HEK293 (cell line): ENCODE measurements around the gene PPM1K.
A peak's percentile ranks its signal among the peaks of the same experiment; 100 is the strongest.

Experiments used
- CTCF ChIA-PET: fragments of 350-600 bp; formaldehyde crosslinking; extraction: SDS; loops from one replicate; lab custom pipeline; 2021; ENCODE audit warnings: antibody characterized with exemption; lab: Yijun Ruan, JAX
- POLR2A ChIA-PET: fragments of 300-600 bp; formaldehyde crosslinking; extraction: SDS; loops from one replicate; lab custom pipeline; 2020; ENCODE audit warnings: antibody characterized with exemption, inconsistent platforms; lab: Yijun Ruan, JAX
- H3K27ac ChIP-seq: fragments of 200-500 bp; sonication (Bioruptor generic); 2 replicates; pipeline ENCODE4 v1.5.1; 2014; ENCODE audit warnings: low read depth, low read length, control low read depth, inconsistent platforms; ENCODE audit errors: extremely low read depth
- H3K36me3 ChIP-seq, 2 experiments: fragments of 200-500 bp in 1 of 2; sonication (Bioruptor generic) in 1 of 2; 1 replicate in 1 of 2; 2 replicates in 1 of 2; pipeline ENCODE4 v1.5.1; 2014 to 2017; ENCODE audit warnings: inconsistent platforms in 2 of 2, low read length in 2 of 2; ENCODE audit not compliant: control insufficient read depth in 2 of 2, insufficient read depth in 1 of 2
- H3K4me1 ChIP-seq: fragments of 200-500 bp; sonication (Bioruptor generic); 2 replicates; pipeline ENCODE4 v1.5.1; 2014; ENCODE audit warnings: mild to moderate bottlenecking, low read length, inconsistent platforms; ENCODE audit not compliant: control insufficient read depth, insufficient read depth
- H3K4me3 ChIP-seq: 2 replicates; pipeline ENCODE4 v1.5.1; 2011; ENCODE audit warnings: low read depth, mild to moderate bottlenecking, control low read depth, low read length, moderate library complexity
- H3K9me3 ChIP-seq: fragments of 200-500 bp; sonication (Bioruptor generic); 2 replicates; pipeline ENCODE4 v1.5.1; 2014; ENCODE audit warnings: low read depth, low read length, inconsistent platforms; ENCODE audit not compliant: control insufficient read depth, insufficient read depth
- HOXA7 ChIP-seq: sonication (generic); formaldehyde crosslinking; IDR thresholded peaks from 2 replicates; pipeline ENCODE4 v1.8.1; 2022; ENCODE audit warnings: missing genetic modification reagents, borderline replicate concordance
- PRDM1 ChIP-seq: fragments of 450-650 bp; formaldehyde crosslinking; IDR thresholded peaks from 2 replicates; pipeline ENCODE4; 2016; ENCODE audit warnings: missing biosample characterization, missing genetic modification characterization
- ZNF558 ChIP-seq: fragments of 450-650 bp; formaldehyde crosslinking; IDR thresholded peaks from 2 replicates; pipeline ENCODE4 v1.5.1; 2016; ENCODE audit warnings: missing biosample characterization, missing genetic modification characterization
- ZNF596 ChIP-seq: fragments of 450-650 bp; IDR thresholded peaks from 2 replicates; pipeline ENCODE4 v1.5.0; 2018; ENCODE audit warnings: missing biosample characterization, mild to moderate bottlenecking, missing genetic modification characterization, moderate library complexity
- ZNF654 ChIP-seq: fragments of 450-650 bp; formaldehyde crosslinking; IDR thresholded peaks from 2 replicates; pipeline ENCODE4 v1.5.1; 2016; ENCODE audit warnings: low read depth, missing biosample characterization, missing genetic modification characterization
- ZNF660 ChIP-seq: fragments of 450-650 bp; IDR thresholded peaks from 2 replicates; pipeline ENCODE4 v1.5.1; 2018; ENCODE audit warnings: missing biosample characterization, mild to moderate bottlenecking, missing genetic modification characterization
- TF ChIP-seq, protein P1 (sequence below): IDR thresholded peaks from 2 replicates; pipeline ENCODE4 v1.6.1; 2011; ENCODE audit warnings: mild to moderate bottlenecking, low read depth, low read length, borderline replicate concordance
- TF ChIP-seq, protein P2 (sequence below): fragments of 450-650 bp; formaldehyde crosslinking; IDR thresholded peaks from 2 replicates; pipeline ENCODE4 v1.5.1; 2016; ENCODE audit warnings: missing biosample characterization, missing genetic modification characterization

PPM1K gene

DNA sequence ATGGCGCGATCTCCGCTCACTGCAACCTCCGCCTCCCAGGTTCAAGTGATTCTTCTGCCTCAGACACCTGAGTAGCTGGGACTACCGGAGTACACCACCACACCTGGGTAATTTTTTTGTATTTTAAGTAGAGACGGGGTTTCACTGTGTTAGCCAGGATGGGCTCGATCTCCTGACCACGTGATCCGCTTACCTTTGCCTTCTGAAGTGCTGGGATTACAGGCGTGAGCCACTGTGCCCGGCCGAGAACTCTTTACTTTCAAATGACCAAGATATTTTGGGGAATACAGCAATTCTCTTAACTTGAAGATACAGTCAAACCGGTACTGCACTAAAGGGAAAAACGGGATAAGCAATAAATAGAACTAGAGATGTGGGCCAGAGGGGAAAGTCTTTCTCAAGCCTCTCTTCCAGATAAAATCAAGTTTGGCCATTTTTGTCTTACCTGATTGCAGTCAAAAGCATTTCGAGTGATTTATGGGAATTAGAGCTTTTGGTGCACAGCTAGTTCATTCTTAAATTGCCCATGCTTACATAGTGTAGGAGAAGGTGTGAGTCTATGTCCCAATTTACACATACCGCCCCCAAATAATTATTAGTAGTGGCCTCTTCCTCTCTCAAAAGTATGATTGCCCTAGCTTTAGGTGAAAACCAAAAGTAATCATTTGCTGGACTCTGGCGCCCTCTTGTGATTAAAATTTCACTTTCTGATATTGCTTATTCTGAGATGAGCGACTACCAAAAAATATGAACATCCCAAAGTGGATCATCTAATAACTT lies 72.7 kb downstream of the PPM1K start:
- Histone ChIP-seq H3K36me3 (no peaks in the 10 kb centered on the region), H3K4me3 (no peak overlapping the region), H3K9me3 (no peaks in the 10 kb centered on the region), H3K27ac (no peak overlapping the region), H3K4me1 (no peaks in the 10 kb centered on the region)
- ChIA-PET POLR2A (no interaction called here), CTCF (interaction anchor here (0.5 to 4.3 kb wide), 45 partner anchors 10 to 1989 kb away, joined by 3 to 45 read pairs (median 4); partner anchors contain the start of gene HERC5)
- TF ChIP-seq HOXA7 (CRISPR knock-in tag) (no peak), ZNF558 (tag by site-specific recombination) (no peak), PRDM1 (tag by site-specific recombination) (peak; percentile 47; the same call in 1 of the 2 replicates), ZNF654 (tag by site-specific recombination) (peak; percentile 84), ZNF660 (tag by site-specific recombination) (0 out of 2 replicates have a peak, but pooled peaks have one; percentile 59)
- TF ChIP-seq, protein P1, sequence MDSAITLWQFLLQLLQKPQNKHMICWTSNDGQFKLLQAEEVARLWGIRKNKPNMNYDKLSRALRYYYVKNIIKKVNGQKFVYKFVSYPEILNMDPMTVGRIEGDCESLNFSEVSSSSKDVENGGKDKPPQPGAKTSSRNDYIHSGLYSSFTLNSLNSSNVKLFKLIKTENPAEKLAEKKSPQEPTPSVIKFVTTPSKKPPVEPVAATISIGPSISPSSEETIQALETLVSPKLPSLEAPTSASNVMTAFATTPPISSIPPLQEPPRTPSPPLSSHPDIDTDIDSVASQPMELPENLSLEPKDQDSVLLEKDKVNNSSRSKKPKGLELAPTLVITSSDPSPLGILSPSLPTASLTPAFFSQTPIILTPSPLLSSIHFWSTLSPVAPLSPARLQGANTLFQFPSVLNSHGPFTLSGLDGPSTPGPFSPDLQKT, result no peak
- TF ChIP-seq, protein P2, sequence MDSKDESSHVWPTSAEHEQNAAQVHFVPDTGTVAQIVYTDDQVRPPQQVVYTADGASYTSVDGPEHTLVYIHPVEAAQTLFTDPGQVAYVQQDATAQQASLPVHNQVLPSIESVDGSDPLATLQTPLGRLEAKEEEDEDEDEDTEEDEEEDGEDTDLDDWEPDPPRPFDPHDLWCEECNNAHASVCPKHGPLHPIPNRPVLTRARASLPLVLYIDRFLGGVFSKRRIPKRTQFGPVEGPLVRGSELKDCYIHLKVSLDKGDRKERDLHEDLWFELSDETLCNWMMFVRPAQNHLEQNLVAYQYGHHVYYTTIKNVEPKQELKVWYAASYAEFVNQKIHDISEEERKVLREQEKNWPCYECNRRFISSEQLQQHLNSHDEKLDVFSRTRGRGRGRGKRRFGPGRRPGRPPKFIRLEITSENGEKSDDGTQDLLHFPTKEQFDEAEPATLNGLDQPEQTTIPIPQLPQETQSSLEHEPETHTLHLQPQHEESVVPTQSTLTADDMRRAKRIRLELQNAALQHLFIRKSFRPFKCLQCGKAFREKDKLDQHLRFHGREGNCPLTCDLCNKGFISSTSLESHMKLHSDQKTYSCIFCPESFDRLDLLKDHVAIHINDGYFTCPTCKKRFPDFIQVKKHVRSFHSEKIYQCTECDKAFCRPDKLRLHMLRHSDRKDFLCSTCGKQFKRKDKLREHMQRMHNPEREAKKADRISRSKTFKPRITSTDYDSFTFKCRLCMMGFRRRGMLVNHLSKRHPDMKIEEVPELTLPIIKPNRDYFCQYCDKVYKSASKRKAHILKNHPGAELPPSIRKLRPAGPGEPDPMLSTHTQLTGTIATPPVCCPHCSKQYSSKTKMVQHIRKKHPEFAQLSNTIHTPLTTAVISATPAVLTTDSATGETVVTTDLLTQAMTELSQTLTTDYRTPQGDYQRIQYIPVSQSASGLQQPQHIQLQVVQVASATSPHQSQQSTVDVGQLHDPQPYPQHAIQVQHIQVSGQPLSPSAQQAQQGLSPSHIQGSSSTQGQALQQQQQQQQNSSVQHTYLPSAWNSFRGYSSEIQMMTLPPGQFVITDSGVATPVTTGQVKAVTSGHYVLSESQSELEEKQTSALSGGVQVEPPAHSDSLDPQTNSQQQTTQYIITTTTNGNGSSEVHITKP, result peak; percentile 80

DNA sequence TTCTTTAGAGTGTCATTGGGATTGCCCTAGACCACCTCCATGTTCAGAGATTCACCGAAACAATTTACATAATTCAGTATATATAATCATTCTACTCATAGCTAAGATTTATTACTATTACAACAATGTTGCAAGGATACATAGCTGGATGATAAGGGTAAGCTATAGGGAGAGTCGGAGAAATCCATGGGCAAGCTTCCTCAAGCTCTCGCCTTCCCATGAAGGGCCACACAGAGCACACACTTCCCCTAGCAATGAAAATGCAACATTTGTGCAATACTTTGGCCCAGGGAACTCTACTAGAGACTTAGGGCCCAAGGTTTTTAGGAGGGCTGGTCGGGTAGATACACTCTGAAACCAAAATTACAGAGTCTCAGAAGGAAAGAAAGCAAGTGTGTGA lies 76.2 kb downstream of the PPM1K start:
- H3K36me3 ChIP-seq, result no peaks in the 10 kb centered on the region
- H3K9me3 ChIP-seq, result no peaks in the 10 kb centered on the region
- no peak overlapping the region for H3K4me3 ChIP-seq
- CTCF ChIA-PET, result interaction anchor here (0.6 to 0.9 kb wide), 2 partner anchors 355 to 442 kb away, joined by 4 to 5 read pairs; no protein-coding TSS in a partner anchor
- TF ChIP-seq ZNF596 (tag by site-specific recombination), result no peak
- POLR2A ChIA-PET, result no interaction called here
- H3K27ac ChIP-seq, result no peak overlapping the region
- H3K4me1 ChIP-seq, result no peaks in the 10 kb centered on the region
